GM23338 (cell line): ENCODE measurements around the gene MCC. TPM values are rescaled to one million over a fixed set of nuclear protein-coding genes. Genes with fewer than 3 reads are reported as not detected.

ENCODE experiments used
- ATAC-seq: fragments of 200-7000 bp; cut with Tn5 transposase; 3 replicates; pipeline ENCODE4 v1.9.1; 2020
- DNase-seq: peaks from one replicate; pipeline ENCODE4 v3.0.0-alpha.2; 2015; ENCODE audit warnings: low spot score
- H2AFZ ChIP-seq: fragments of 200-600 bp; sonication (generic); 2 replicates; pipeline ENCODE4 v1.8.0; 2016; ENCODE audit warnings: antibody characterized with exemption, mild to moderate bottlenecking, moderate library complexity
- H3F3A ChIP-seq: fragments of 200-600 bp; sonication (generic); replicated peaks from 2 replicates; pipeline ENCODE4 v1.8.0; 2017; ENCODE audit warnings: antibody characterized with exemption, mixed run types, low read depth
- H3K27ac ChIP-seq: fragments of 200-600 bp; sonication (generic); 2 replicates; pipeline ENCODE4 v1.6.1; 2016; ENCODE audit warnings: low read depth
- H3K27me3 ChIP-seq: fragments of 200-600 bp; sonication (generic); 2 replicates; pipeline ENCODE4 v1.8.0; 2016; ENCODE audit warnings: mild to moderate bottlenecking, mixed run types, moderate library complexity; ENCODE audit not compliant: insufficient read depth
- H3K36me3 ChIP-seq: fragments of 200-600 bp; sonication (generic); 2 replicates; pipeline ENCODE4 v1.8.0; 2016; ENCODE audit warnings: mild to moderate bottlenecking; ENCODE audit not compliant: insufficient read depth
- H3K4me1 ChIP-seq: fragments of 200-600 bp; sonication (generic); 2 replicates; pipeline ENCODE4 v1.8.0; 2016; ENCODE audit warnings: mild to moderate bottlenecking, moderate library complexity; ENCODE audit not compliant: insufficient read depth
- H3K4me2 ChIP-seq: fragments of 200-600 bp; sonication (generic); 2 replicates; pipeline ENCODE4 v1.7.1; 2017; ENCODE audit warnings: mixed run types
- H3K4me3 ChIP-seq: fragments of 200-600 bp; sonication (generic); 2 replicates; pipeline ENCODE4 v1.6.1; 2016; ENCODE audit warnings: mixed run types
- H3K79me2 ChIP-seq: fragments of 200-600 bp; sonication (generic); replicated peaks from 2 replicates; pipeline ENCODE4 v1.8.0; 2017; ENCODE audit warnings: mild to moderate bottlenecking; ENCODE audit not compliant: insufficient read depth
- H3K9me2 ChIP-seq: fragments of 200-600 bp; sonication (generic); 2 replicates; pipeline ENCODE4 v1.8.0; 2017; ENCODE audit not compliant: insufficient read depth
- H4K20me1 ChIP-seq: fragments of 200-600 bp; sonication (generic); replicated peaks from 2 replicates; pipeline ENCODE4 v1.8.0; 2017; ENCODE audit warnings: mild to moderate bottlenecking; ENCODE audit not compliant: insufficient read depth
- H3K27ac Mint-ChIP-seq: 2 replicates; pipeline ENCODE4 v1.8.0; 2020; ENCODE audit warnings: inconsistent platforms, mild to moderate bottlenecking, moderate library complexity, mixed read lengths
- H3K27me3 Mint-ChIP-seq: 3 replicates; pipeline ENCODE4 v1.8.0; 2022; ENCODE audit warnings: low read depth, mild to moderate bottlenecking, moderate library complexity, mixed read lengths, inconsistent platforms; ENCODE audit not compliant: insufficient read depth, poor library complexity
- H3K36me3 Mint-ChIP-seq: 3 replicates; pipeline ENCODE4 v1.8.0; 2021; ENCODE audit warnings: low read depth, mild to moderate bottlenecking, inconsistent platforms, moderate library complexity, mixed read lengths
- H3K4me1 Mint-ChIP-seq: 3 replicates; pipeline ENCODE4 v1.8.0; 2020; ENCODE audit warnings: mild to moderate bottlenecking, inconsistent platforms, mixed read lengths
- H3K4me3 Mint-ChIP-seq: 3 replicates; pipeline ENCODE4 v1.8.0; 2021; ENCODE audit warnings: moderate library complexity, mild to moderate bottlenecking, inconsistent platforms, mixed read lengths
- H3K9me3 Mint-ChIP-seq: 3 replicates; pipeline ENCODE4 v1.8.0; 2020; ENCODE audit warnings: moderate library complexity, mild to moderate bottlenecking, inconsistent platforms, mixed read lengths
- CREB1 ChIP-seq: fragments of 250-450 bp; sonication (Bioruptor Pico); IDR thresholded peaks from 2 replicates; pipeline ENCODE4 v1.5.0; 2020; ENCODE audit warnings: low read depth, mild to moderate bottlenecking, moderate library complexity
- EZH2 ChIP-seq: fragments of 200-600 bp; sonication (generic); IDR thresholded peaks from one replicate; pipeline ENCODE4 v1.8.0; 2017; ENCODE audit warnings: antibody characterized with exemption, mild to moderate bottlenecking, low read depth; ENCODE audit not compliant: unreplicated experiment
- EZH2phosphoT487 ChIP-seq: fragments of 200-600 bp; sonication (generic); IDR thresholded peaks from one replicate; pipeline ENCODE4 v1.8.1; 2018; ENCODE audit warnings: antibody characterized with exemption; ENCODE audit not compliant: unreplicated experiment
- JUNB ChIP-seq: IDR thresholded peaks from one replicate; pipeline ENCODE4 v1.6.1; 2016; ENCODE audit warnings: antibody characterized with exemption; ENCODE audit not compliant: unreplicated experiment
- NANOG ChIP-seq: IDR thresholded peaks from 2 replicates; pipeline ENCODE4 v1.6.1; 2016; ENCODE audit warnings: antibody characterized with exemption, borderline replicate concordance
- POLR2AphosphoS5 ChIP-seq: IDR thresholded peaks from 2 replicates; pipeline ENCODE4 v1.6.1; 2016; ENCODE audit warnings: antibody characterized with exemption, low read depth
- STAT1 ChIP-seq: IDR thresholded peaks from one replicate; pipeline ENCODE4 v1.6.1; 2016; ENCODE audit warnings: antibody characterized with exemption; ENCODE audit not compliant: unreplicated experiment
- ZNF114 ChIP-seq: fragments of 250-450 bp; sonication (Bioruptor Pico); IDR thresholded peaks from 2 replicates; pipeline ENCODE4 v1.5.0; 2020; ENCODE audit warnings: mild to moderate bottlenecking, moderate library complexity
- ZNF331 ChIP-seq: fragments of 250-450 bp; sonication (Bioruptor Pico); IDR thresholded peaks from 2 replicates; pipeline ENCODE4 v1.5.0; 2020; ENCODE audit warnings: low read depth, mild to moderate bottlenecking, moderate library complexity
- ZNF462 ChIP-seq: fragments of 250-450 bp; sonication (Bioruptor Pico); IDR thresholded peaks from 2 replicates; pipeline ENCODE4 v1.5.0; 2020; ENCODE audit warnings: mild to moderate bottlenecking, moderate library complexity
- polyA plus RNA-seq: library from polyadenylated mRNA; unstranded; fragments of >200 nt; fragmentation: Nextera tagmentation; extraction: Ambion mirVana; gene quantifications from 2 replicates; pipeline ENCODE4 v1.2.1, GENCODE V29; 2016
- total RNA-seq: library from RNA; depleted of rRNA; stranded (reverse); fragments of >200 nt; shearing (Covaris generic); gene quantifications from 2 replicates; pipeline ENCODE4 v1.2.3, GENCODE V29; 2014
- TF ChIP-seq, protein P1 (sequence below): IDR thresholded peaks from one replicate; pipeline ENCODE4 v1.6.1; 2018; ENCODE audit warnings: antibody characterized with exemption; ENCODE audit not compliant: unreplicated experiment
- TF ChIP-seq, protein P2 (sequence below): IDR thresholded peaks from 2 replicates; pipeline ENCODE4 v1.6.1; 2016; ENCODE audit warnings: antibody characterized with exemption
- TF ChIP-seq, protein P3 (sequence below), 2 experiments: fragments of 200-600 bp in 1 of 2; sonication (generic) in 1 of 2; conservative IDR thresholded peaks; 2 replicates each; pipeline versions ENCODE4 v1.5.1 to v1.6.1; 2016 to 2017; ENCODE audit warnings: antibody characterized with exemption in 2 of 2, low read depth in 2 of 2, mild to moderate bottlenecking in 2 of 2, moderate library complexity in 1 of 2

The MCC gene
- total and polyA plus RNA-seq, 2 experiments from 2014 or later = 3.8 to 10.1 TPM

DNA sequence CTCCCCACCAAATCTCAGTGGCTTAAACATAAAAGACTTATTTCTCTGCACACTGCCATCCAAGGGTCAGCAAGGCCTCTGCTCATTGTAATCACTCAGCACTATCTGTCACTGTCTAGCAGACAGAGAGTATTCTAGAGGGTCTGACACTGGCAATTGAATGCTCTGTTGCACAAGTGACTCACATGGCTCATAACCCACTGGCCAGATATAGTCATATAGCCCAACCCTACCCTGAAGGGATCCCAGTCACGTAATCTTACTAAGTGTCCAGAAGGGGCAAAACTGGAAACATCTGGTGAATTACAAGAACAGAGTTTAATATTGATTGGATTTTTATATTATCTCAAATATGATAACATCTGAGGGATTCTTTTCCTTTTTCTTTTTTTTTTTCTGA is 134.2 kb downstream of the MCC start:
- ATAC-seq (no peak), DNase-seq (no peak)
- Mint-ChIP-seq H3K27me3 (peaks cover 2% of the 10 kb centered on the region), H3K4me1 (no peaks in the 10 kb centered on the region), H3K9me3 (no peaks in the 10 kb centered on the region), H3K27ac (no peak overlapping the region), H3K4me3 (no peak overlapping the region), H3K36me3 (no peaks in the 10 kb centered on the region)
- H3K4me1 ChIP-seq = no peaks in the 10 kb centered on the region
- H4K20me1 ChIP-seq = no peaks in the 10 kb centered on the region
- H3K4me3 ChIP-seq = no peak overlapping the region
- no peak for TF ChIP-seq POLR2AphosphoS5
- TF ChIP-seq, protein P1, sequence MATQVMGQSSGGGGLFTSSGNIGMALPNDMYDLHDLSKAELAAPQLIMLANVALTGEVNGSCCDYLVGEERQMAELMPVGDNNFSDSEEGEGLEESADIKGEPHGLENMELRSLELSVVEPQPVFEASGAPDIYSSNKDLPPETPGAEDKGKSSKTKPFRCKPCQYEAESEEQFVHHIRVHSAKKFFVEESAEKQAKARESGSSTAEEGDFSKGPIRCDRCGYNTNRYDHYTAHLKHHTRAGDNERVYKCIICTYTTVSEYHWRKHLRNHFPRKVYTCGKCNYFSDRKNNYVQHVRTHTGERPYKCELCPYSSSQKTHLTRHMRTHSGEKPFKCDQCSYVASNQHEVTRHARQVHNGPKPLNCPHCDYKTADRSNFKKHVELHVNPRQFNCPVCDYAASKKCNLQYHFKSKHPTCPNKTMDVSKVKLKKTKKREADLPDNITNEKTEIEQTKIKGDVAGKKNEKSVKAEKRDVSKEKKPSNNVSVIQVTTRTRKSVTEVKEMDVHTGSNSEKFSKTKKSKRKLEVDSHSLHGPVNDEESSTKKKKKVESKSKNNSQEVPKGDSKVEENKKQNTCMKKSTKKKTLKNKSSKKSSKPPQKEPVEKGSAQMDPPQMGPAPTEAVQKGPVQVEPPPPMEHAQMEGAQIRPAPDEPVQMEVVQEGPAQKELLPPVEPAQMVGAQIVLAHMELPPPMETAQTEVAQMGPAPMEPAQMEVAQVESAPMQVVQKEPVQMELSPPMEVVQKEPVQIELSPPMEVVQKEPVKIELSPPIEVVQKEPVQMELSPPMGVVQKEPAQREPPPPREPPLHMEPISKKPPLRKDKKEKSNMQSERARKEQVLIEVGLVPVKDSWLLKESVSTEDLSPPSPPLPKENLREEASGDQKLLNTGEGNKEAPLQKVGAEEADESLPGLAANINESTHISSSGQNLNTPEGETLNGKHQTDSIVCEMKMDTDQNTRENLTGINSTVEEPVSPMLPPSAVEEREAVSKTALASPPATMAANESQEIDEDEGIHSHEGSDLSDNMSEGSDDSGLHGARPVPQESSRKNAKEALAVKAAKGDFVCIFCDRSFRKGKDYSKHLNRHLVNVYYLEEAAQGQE = no peak
- TF ChIP-seq STAT1 = no peak
- TF ChIP-seq NANOG = no peak
- no peak for TF ChIP-seq ZNF114
- TF ChIP-seq, protein P2, sequence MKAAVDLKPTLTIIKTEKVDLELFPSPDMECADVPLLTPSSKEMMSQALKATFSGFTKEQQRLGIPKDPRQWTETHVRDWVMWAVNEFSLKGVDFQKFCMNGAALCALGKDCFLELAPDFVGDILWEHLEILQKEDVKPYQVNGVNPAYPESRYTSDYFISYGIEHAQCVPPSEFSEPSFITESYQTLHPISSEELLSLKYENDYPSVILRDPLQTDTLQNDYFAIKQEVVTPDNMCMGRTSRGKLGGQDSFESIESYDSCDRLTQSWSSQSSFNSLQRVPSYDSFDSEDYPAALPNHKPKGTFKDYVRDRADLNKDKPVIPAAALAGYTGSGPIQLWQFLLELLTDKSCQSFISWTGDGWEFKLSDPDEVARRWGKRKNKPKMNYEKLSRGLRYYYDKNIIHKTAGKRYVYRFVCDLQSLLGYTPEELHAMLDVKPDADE = no peak
- TF ChIP-seq, protein P3, sequence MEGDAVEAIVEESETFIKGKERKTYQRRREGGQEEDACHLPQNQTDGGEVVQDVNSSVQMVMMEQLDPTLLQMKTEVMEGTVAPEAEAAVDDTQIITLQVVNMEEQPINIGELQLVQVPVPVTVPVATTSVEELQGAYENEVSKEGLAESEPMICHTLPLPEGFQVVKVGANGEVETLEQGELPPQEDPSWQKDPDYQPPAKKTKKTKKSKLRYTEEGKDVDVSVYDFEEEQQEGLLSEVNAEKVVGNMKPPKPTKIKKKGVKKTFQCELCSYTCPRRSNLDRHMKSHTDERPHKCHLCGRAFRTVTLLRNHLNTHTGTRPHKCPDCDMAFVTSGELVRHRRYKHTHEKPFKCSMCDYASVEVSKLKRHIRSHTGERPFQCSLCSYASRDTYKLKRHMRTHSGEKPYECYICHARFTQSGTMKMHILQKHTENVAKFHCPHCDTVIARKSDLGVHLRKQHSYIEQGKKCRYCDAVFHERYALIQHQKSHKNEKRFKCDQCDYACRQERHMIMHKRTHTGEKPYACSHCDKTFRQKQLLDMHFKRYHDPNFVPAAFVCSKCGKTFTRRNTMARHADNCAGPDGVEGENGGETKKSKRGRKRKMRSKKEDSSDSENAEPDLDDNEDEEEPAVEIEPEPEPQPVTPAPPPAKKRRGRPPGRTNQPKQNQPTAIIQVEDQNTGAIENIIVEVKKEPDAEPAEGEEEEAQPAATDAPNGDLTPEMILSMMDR (conservative IDR thresholded peaks at IDR 0.05; ENCODE audit: low read depth in 2 of 2) = no peak
- no peak for TF ChIP-seq EZH2phosphoT487
- TF ChIP-seq CREB1 (CRISPR knock-in tag) = no peak
- TF ChIP-seq EZH2 = no peak
- no peak for TF ChIP-seq ZNF462 (CRISPR knock-in tag)
- no peak for TF ChIP-seq JUNB
- no peak for TF ChIP-seq ZNF331 (CRISPR knock-in tag)
- H3F3A ChIP-seq = no peaks in the 10 kb centered on the region
- no peaks in the 10 kb centered on the region for H3K79me2 ChIP-seq
- H3K9me2 ChIP-seq = 0 out of 2 replicates have a peak, but pooled peaks cover 3% of the 10 kb centered on the region
- no peak overlapping the region for H3K4me2 ChIP-seq
- H3K36me3 ChIP-seq = no peaks in the 10 kb centered on the region
- no peak overlapping the region for H2AFZ ChIP-seq
- H3K27ac ChIP-seq = no peak overlapping the region
- no peaks in the 10 kb centered on the region for H3K27me3 ChIP-seq
